GM18951 (cell line): ENCODE measurements around the gene AKNA.

Experiments
- POLR2A ChIP-seq: IDR thresholded peaks from 4 replicates; pipeline ENCODE4 v1.6.1; 2011; ENCODE audit warnings: mild to moderate bottlenecking; ENCODE audit not compliant: insufficient read length, insufficient read depth; ENCODE audit errors: extremely low read depth
- in situ Hi-C: fragments of 300-500 bp; cut with MboI; formaldehyde crosslinking; loops from one replicate; pipeline ENCODE4 v1.12.0; 2022; ENCODE audit warnings: low sequenced_read_pairs, mixed read lengths, inconsistent platforms; ENCODE audit not compliant: unreplicated experiment

Gene AKNA

DNA sequence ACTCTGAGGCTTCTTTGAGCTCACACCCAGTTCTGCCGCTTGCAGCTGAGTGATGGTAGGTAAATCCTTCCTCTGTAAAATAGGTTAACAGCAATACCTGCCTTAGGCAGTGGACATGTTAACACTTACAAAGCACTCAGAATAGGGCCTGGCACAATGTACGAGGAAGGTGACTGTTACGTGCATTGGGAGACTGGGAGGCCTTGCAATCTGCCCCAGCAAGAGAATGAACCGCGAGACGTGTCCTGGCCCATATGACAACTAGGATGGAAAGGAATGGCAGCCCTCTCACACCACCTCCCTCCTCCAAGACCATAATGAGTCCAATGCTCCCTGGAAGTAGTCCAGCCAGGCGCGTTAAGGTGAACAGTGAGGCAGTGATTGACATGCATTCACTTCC, 23.1 kb upstream of the AKNA start:
- no peak for TF ChIP-seq POLR2A
- in situ Hi-C loops = loop anchor here (10.0 kb wide), 1 partner anchor 234 kb away; no protein-coding TSS in a partner anchor

DNA sequence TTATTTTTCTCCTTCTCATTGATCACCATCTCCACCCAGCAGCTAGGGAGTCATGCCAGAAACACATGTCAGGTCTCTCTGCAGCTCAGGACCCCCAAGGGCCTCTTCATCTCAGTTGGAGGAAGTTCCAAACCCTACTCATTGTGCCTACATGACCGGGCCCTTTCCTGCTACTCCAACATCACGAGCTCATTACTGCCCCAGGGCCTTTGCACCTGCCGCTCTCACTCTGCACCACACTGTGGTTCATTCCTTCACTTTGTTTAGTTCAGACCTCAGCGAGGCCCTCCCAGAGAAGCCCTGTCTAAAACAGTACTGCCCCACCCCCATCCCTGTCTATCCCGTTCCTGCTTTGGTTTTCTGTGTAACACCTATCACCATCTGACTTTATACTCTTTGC, 22.1 kb upstream of the AKNA start:
- in situ Hi-C loops = loop anchor here (10.0 kb wide), 1 partner anchor 235 kb away; no protein-coding TSS in a partner anchor
- no peak for TF ChIP-seq POLR2A

GRCh38 chr9:114409103-114409780, 21.5 kb upstream of the AKNA start:
- TF ChIP-seq POLR2A = no peak
- in situ Hi-C loops = no loop called here

GRCh38 chr9:114408645-114409044, 20.9 kb upstream of the AKNA start:
- in situ Hi-C loops = no loop called here
- no peak for TF ChIP-seq POLR2A

DNA sequence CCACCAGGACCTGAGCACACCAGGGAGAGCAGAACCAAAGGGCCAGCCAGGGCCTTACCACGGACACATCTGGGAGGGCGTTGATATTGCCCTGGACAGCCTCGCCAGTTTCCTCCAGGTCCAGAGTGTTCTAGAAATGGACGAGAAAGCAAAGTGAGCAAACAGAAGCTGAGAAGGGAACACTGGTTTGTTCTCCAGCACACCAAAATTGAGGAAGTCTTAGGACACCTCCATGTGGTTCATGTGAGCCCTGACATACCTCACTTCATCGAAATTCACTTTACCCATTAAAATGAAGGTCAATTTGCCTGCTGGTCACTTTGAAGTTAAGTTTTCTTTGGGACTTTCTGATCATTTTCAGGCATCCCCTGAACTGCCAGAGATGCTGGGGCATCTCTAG, 20.1 kb upstream of the AKNA start:
- TF ChIP-seq POLR2A = no peak
- in situ Hi-C loops = no loop called here

DNA sequence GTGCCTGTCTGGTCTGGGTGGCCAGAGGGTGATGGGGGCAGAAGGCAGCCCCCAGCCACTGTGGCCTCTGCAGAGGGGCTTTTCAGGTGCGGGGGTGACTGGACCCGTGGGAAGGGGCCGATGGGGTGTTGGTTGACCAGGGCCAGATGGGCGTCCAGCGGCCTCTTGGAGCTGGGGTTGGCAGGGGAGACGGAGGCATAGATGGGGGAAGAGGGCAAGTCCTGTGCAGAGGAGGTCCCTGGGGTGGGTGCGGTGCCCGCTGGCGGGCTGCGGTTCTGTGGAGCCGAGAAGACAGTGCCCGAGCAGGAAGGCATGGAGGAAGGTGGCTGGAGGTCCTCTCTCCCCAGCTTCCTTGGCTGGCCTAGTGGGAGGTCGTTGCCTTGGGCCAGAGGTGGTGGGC, 18.7 kb upstream of the AKNA start:
- TF ChIP-seq POLR2A = no peak
- in situ Hi-C loops = no loop called here

GRCh38 chr9:114405294-114406034, 17.7 kb upstream of the AKNA start:
- TF ChIP-seq POLR2A = no peak
- in situ Hi-C loops = no loop called here

- no peak for TF ChIP-seq POLR2A
- in situ Hi-C loops = no loop called here
Observed at GRCh38 chr9:114404531-114404930, 16.7 kb upstream of the AKNA start.

- in situ Hi-C loops = no loop called here
- no peak for TF ChIP-seq POLR2A
Observed at GRCh38 chr9:114403153-114403756, 15.5 kb upstream of the AKNA start.

DNA sequence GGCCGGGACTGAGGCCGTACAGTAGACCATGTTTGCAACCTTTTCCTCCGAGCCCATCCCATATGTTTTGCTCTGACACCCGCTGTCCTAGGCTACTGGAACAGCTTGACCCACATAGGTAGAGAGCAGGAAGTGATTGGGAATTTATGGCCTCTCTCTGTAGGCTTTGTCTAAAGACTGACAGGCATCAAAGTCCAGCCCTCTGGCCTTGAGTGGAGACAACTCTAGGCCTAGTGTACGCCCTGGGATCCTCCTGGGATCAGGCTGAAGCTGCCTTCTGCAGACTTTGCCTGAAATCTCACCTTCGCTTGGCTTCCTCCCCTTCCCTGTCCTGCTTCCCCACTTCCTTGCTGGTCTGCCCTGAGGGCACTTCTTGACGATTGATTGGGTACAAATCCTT, 13.6 kb upstream of the AKNA start:
- no peak for TF ChIP-seq POLR2A
- in situ Hi-C loops = no loop called here

DNA sequence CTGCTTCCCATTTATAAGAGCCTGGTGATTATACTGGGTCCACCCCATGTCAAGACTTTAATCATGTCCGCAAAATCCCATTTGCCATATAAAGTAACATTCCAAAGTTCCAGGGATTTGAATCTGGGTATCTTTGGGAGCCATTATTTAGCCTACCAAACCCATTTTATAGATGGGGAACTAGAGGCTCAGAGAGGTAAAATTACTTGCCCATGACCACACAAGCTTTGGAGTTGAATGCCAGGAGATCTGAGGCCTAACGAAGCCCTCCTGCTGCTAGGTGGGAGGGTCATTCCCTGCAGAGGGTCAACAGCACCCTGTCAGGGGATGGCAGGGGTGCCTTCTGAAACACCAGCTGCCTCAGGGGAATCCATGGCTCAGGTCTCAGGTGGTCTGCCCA, 13.0 kb upstream of the AKNA start:
- in situ Hi-C loops = no loop called here
- no peak for TF ChIP-seq POLR2A

- in situ Hi-C loops = no loop called here
- no peak for TF ChIP-seq POLR2A
Observed at GRCh38 chr9:114400219-114400618, 12.4 kb upstream of the AKNA start.

GRCh38 chr9:114399381-114399780, 11.6 kb upstream of the AKNA start:
- in situ Hi-C loops = no loop called here
- no peak for TF ChIP-seq POLR2A
